ENCODE results near the gene GPR78. TPM values are rescaled to one million over a fixed set of nuclear protein-coding genes. Genes with fewer than 3 reads are reported as not detected.

The GPR78 gene, protein sequence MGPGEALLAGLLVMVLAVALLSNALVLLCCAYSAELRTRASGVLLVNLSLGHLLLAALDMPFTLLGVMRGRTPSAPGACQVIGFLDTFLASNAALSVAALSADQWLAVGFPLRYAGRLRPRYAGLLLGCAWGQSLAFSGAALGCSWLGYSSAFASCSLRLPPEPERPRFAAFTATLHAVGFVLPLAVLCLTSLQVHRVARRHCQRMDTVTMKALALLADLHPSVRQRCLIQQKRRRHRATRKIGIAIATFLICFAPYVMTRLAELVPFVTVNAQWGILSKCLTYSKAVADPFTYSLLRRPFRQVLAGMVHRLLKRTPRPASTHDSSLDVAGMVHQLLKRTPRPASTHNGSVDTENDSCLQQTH
- under 0.01 and 0.85 TPM in 2 replicates for total RNA-seq

DNA sequence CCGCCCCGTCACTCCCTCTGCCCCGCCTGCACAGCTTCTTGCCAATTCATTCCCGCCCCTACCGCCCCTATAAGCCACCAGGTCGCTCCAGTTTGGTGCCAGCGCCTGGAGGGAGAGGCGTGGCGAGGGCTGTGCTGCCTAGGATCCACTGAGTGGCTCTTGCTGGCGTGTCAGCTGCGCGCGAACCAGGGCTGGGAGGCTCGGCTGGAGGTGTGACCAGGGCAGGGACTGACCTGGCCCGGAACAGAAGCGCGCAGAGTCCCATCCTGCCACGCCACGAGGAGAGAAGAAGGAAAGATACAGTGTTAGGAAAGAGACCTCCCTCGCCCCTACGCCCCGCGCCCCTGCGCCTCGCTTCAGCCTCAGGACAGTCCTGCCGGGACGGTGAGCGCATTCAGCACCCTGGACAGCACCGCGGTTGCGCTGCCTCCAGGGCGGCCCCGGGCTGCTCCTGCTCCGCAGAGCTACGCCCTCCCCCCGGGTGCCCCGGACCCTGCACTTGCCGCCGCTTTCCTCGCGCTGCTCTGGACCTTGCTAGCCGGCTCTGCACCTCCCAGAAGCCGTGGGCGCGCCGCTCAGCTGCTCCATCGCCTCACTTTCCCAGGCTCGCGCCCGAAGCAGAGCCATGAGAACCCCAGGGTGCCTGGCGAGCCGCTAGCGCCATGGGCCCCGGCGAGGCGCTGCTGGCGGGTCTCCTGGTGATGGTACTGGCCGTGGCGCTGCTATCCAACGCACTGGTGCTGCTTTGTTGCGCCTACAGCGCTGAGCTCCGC, at the start of gene GPR78:
TSS of gene GPR78 (plus strand) at position 72 of the 773 bp plus-strand sequence. CDS start at position 663, 591 bp downstream.

DNA sequence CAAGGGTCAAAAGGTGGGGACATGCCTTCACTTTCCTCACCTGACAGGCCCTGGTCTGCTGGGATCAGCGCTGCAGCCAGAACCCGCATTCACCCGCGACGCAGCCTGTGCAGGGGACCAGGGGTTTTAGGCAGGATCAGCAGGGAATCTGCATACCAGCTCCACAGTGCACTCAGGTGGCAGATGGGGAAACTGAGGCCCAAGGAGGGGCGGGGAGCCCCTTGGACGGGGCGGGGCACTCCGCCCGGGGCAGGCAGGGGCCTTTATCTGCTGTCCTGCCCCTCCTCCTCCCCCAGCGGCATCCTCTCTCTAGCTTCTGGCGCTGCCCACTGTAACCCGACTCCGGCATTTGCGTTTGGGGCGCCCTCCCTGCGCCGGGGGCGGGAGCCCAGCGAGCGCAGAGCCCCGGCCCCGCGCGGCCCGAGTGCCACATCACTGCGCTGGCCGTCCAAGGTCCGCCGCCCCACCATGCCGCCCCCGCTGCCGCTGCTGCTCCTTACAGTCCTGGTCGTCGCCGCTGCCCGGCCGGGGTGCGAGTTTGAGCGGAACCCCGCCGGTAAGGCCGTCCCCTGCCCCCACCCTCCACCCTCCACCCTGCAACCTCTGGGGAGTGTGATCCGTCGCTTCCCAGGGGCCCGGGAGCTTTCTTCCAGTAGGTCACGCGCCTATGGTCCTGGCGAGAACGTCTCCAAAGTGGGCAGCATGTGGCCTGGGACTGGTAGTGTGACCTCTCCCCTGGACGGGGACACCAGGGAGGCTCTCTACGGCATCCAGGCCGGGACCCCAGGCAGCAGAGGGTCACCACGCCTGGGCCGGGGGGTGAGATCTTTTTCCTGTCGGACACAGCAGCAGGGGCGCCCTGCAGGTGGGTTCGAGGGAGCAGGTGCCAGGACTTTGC, 12.4 kb downstream of the GPR78 start, which contains the start of gene CPZ:
TSS of gene CPZ (plus strand) at position 400 of the 898 bp plus-strand sequence. CDS start at position 469, 69 bp downstream.

Other genes with a start within 250 kb of the GPR78 start
- gene ACOX3, start 139.7 kb upstream of the GPR78 start, total RNA-seq, result 20.3 and 24.0 TPM in 2 replicates
- gene TRMT44, start 139.6 kb upstream of the GPR78 start, total RNA-seq, result 11.1 and 17.2 TPM in 2 replicates
- 1.5 and 9.0 TPM in 2 replicates for gene CPZ, start 12.4 kb downstream of the GPR78 start, total RNA-seq

Measured in regular cardiac myocyte (primary cell).